HG03045 (cell line): ENCODE results near the gene MYBL2.

ENCODE experiments used
- ATAC-seq: cut with Tn5 transposase; IDR thresholded peaks from one replicate; pipeline ENCODE4 v1.9.1; 2021; ENCODE audit warnings: mild to moderate bottlenecking, moderate library complexity; ENCODE audit not compliant: unreplicated experiment

Gene MYBL2

GRCh38 chr20:43721429-43722152, 54.7 kb downstream of the MYBL2 start:
- ATAC-seq: no peak

- no peak for ATAC-seq
Observed at GRCh38 chr20:43722153-43722505, 55.2 kb downstream of the MYBL2 start.

- no peak for ATAC-seq
Observed at GRCh38 chr20:43723186-43723585, 56.3 kb downstream of the MYBL2 start.

GRCh38 chr20:43723735-43724134, 56.8 kb downstream of the MYBL2 start:
- ATAC-seq: no peak

GRCh38 chr20:43724383-43724782, 57.5 kb downstream of the MYBL2 start:
- no peak for ATAC-seq

- no peak for ATAC-seq
Observed at GRCh38 chr20:43725666-43726065, 58.8 kb downstream of the MYBL2 start.

GRCh38 chr20:43726333-43726732, 59.4 kb downstream of the MYBL2 start:
- no peak for ATAC-seq

GRCh38 chr20:43726811-43727338, 60.0 kb downstream of the MYBL2 start, which contains the start of gene GTSF1L:
TSS of gene GTSF1L (minus strand) at chr20:43727002. CDS start at chr20:43726694, 308 bp downstream.
- ATAC-seq: no peak

GRCh38 chr20:43727980-43728590, 61.2 kb downstream of the MYBL2 start:
- no peak for ATAC-seq

- no peak for ATAC-seq
Observed at GRCh38 chr20:43728686-43729255, 61.9 kb downstream of the MYBL2 start.

GRCh38 chr20:43731469-43731868, 64.6 kb downstream of the MYBL2 start:
- ATAC-seq: no peak

- no peak for ATAC-seq
Observed at GRCh38 chr20:43731927-43732326, 65.0 kb downstream of the MYBL2 start.

GRCh38 chr20:43736588-43737158, 69.8 kb downstream of the MYBL2 start:
- ATAC-seq: peak; percentile 58

- ATAC-seq: no peak
Observed at GRCh38 chr20:43737925-43738324, 71.0 kb downstream of the MYBL2 start.

- ATAC-seq: no peak
Observed at GRCh38 chr20:43739148-43739749, 72.3 kb downstream of the MYBL2 start.

GRCh38 chr20:43740642-43741041, 73.7 kb downstream of the MYBL2 start:
- no peak for ATAC-seq

GRCh38 chr20:43744151-43744611, 77.3 kb downstream of the MYBL2 start:
- no peak for ATAC-seq

GRCh38 chr20:43744966-43745730, 78.2 kb downstream of the MYBL2 start:
- no peak for ATAC-seq

- no peak for ATAC-seq
Observed at GRCh38 chr20:43746344-43747137, 79.6 kb downstream of the MYBL2 start.

- no peak for ATAC-seq
Observed at GRCh38 chr20:43748274-43748673, 81.4 kb downstream of the MYBL2 start.
